Astrocyte (in vitro differentiated cells and primary cell): ENCODE data around the gene YES1.

Experiments
- EZH2 ChIP-seq: IDR thresholded peaks from 2 replicates; pipeline ENCODE4 v1.6.1; 2012; ENCODE audit warnings: mild to moderate bottlenecking, low read length, inconsistent platforms; ENCODE audit not compliant: insufficient read depth
- TF ChIP-seq, protein P1 (sequence below): IDR thresholded peaks from 2 replicates; pipeline ENCODE4 v1.5.1; 2011; ENCODE audit warnings: low read depth, mild to moderate bottlenecking, inconsistent platforms, low read length, moderate library complexity; ENCODE audit not compliant: insufficient read depth

DNA sequence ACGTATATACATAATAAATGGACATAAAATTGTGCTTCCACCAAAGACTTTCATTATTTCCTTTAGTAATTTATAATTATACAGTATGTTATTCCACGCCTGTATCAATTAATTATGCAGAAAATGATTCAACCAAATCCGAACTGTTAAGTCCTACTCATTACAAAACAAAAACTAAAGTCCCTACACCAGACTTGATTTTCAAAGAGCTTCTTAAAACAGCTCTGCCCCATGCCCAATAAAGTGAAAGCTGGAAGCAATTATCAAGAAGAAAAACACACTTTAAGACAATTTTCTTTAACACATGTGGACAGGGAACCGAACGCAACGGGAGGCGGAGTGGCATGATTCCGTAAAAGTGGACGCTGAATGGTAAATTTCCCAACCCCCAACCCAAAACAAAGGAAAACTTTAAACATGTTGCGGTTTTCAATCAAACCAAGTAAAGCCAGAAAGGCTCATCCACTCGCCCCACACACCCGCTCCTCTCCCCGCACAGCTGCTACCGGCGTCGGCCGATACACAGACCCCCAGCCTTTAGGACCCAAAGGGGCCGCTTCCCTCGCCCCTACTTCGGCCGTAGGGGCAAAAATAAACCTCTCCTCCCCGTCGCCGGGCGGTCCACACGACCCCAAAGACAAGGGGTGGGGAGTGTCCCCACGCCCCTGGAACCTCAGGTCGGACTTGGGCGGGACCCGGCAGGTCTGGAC lies 705 bp downstream of the YES1 start:
- TF ChIP-seq, protein P1, sequence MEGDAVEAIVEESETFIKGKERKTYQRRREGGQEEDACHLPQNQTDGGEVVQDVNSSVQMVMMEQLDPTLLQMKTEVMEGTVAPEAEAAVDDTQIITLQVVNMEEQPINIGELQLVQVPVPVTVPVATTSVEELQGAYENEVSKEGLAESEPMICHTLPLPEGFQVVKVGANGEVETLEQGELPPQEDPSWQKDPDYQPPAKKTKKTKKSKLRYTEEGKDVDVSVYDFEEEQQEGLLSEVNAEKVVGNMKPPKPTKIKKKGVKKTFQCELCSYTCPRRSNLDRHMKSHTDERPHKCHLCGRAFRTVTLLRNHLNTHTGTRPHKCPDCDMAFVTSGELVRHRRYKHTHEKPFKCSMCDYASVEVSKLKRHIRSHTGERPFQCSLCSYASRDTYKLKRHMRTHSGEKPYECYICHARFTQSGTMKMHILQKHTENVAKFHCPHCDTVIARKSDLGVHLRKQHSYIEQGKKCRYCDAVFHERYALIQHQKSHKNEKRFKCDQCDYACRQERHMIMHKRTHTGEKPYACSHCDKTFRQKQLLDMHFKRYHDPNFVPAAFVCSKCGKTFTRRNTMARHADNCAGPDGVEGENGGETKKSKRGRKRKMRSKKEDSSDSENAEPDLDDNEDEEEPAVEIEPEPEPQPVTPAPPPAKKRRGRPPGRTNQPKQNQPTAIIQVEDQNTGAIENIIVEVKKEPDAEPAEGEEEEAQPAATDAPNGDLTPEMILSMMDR = no peak
- no peak for TF ChIP-seq EZH2
